Inferior parietal cortex (tissue), 1 donor: Measurements from ENCODE around the gene FKBP1A.
"Not testable (repeated sequence)": the region's sequence is repeated elsewhere in the genome, so short reads cannot be mapped to it uniquely, and the experiment has no call there.

Source experiments
- DNase-seq: peaks from one replicate; pipeline ENCODE4 v3.0.0-alpha.2; 2016; ENCODE audit errors: extremely low spot score

FKBP1A gene

GRCh38 chr20:1417273-1417672 is 24.4 kb upstream of the FKBP1A start:
- no peak for DNase-seq

GRCh38 chr20:1415667-1416468 is 23.0 kb upstream of the FKBP1A start:
- DNase-seq = no peak

- DNase-seq = no peak
These were observed 22.1 kb upstream of the FKBP1A start for GRCh38 chr20:1414982-1415381.

GRCh38 chr20:1405801-1406200 is 12.9 kb upstream of the FKBP1A start:
- DNase-seq = no peak

- no peak for DNase-seq
These were observed 10.8 kb upstream of the FKBP1A start for GRCh38 chr20:1403624-1404023.

- no peak for DNase-seq
These were observed 9.3 kb upstream of the FKBP1A start for GRCh38 chr20:1402149-1402548.

GRCh38 chr20:1401451-1401907 is 8.6 kb upstream of the FKBP1A start:
- no peak for DNase-seq

- DNase-seq = not testable (repeated sequence)
These were observed 7.0 kb upstream of the FKBP1A start for GRCh38 chr20:1399678-1400366.

- not testable (repeated sequence) for DNase-seq
These were observed 5.3 kb upstream of the FKBP1A start for GRCh38 chr20:1398185-1398584.

- DNase-seq = no peak
These were observed 4.9 kb upstream of the FKBP1A start for GRCh38 chr20:1397710-1398109.

GRCh38 chr20:1396702-1397101 is 3.8 kb upstream of the FKBP1A start:
- DNase-seq = no peak

- no peak for DNase-seq
These were observed 3.4 kb upstream of the FKBP1A start for GRCh38 chr20:1396264-1396663.

GRCh38 chr20:1394686-1395085 is 1.8 kb upstream of the FKBP1A start:
- no peak for DNase-seq

GRCh38 chr20:1393507-1393882 is 641 bp upstream of the FKBP1A start:
- no peak for DNase-seq

- DNase-seq = no peak
These were observed 486 bp downstream of the FKBP1A start for GRCh38 chr20:1392443-1392692.

- DNase-seq = no peak
These were observed 1.0 kb downstream of the FKBP1A start for GRCh38 chr20:1391640-1392442.

- DNase-seq = no peak
These were observed 2.1 kb downstream of the FKBP1A start for GRCh38 chr20:1390581-1391403.

GRCh38 chr20:1389703-1390580 is 2.9 kb downstream of the FKBP1A start:
- no peak for DNase-seq

- DNase-seq = no peak
These were observed 3.9 kb downstream of the FKBP1A start for GRCh38 chr20:1388741-1389483.

- no peak for DNase-seq
These were observed 4.6 kb downstream of the FKBP1A start for GRCh38 chr20:1388253-1388652.
